ENCODE data around the gene MRPL52. TPM values are rescaled to one million over a fixed set of nuclear protein-coding genes. Genes with fewer than 3 reads are reported as not detected.
"Not testable (repeated sequence)": the region's sequence is repeated elsewhere in the genome, so short reads cannot be mapped to it uniquely, and the experiment has no call there.

The MRPL52 gene
- total RNA-seq, 2 experiments from 2014 or later = 108 to 119 TPM

DNA sequence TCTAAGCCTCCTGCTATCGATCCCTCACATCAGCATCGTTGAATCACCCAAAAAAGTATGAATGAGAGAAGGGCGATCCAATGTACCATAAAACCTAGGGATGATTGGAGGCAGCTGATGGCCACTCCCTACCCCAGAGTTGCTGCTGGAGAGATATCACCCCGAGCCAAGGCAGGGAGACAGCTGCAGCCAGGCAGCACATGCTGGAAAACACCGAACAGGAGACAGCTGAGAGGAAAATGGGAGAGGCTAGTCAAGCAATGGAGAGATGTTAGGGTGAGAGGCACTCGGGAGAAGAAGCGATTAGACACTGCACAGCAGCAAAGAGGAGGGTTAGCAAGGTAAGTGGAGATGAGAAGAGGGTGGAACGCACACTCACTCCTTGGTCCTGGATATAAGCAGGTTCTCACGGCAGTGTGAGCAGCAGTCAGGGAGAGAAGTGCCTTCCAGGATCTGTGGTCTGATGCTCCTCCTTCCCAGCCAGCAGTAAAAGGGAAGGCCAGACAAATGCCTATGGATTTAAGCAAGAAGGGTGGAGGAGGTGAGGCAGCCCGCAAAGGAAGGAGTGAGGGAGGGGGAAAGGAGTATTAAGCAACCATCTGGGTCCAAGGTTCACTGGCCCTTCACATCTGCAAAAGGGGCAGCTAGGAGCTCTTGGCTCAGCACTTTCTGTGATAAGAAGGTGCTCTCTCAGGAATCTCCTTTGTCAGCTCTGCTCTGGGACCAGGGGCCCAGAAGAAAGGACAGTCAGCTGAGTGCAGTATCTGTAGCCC is 14.6 kb upstream of the MRPL52 start, which contains the start of gene SLC7A7:
Gene SLC7A7, minus strand, starts transcription at position 495 of the 773 bp plus-strand sequence. CDS start 2,037 bp downstream, outside the sequence.
- no peak within 1 kb of the TSS for H3K27ac Mint-ChIP-seq
- POLR2A ChIA-PET = no interaction called here

DNA sequence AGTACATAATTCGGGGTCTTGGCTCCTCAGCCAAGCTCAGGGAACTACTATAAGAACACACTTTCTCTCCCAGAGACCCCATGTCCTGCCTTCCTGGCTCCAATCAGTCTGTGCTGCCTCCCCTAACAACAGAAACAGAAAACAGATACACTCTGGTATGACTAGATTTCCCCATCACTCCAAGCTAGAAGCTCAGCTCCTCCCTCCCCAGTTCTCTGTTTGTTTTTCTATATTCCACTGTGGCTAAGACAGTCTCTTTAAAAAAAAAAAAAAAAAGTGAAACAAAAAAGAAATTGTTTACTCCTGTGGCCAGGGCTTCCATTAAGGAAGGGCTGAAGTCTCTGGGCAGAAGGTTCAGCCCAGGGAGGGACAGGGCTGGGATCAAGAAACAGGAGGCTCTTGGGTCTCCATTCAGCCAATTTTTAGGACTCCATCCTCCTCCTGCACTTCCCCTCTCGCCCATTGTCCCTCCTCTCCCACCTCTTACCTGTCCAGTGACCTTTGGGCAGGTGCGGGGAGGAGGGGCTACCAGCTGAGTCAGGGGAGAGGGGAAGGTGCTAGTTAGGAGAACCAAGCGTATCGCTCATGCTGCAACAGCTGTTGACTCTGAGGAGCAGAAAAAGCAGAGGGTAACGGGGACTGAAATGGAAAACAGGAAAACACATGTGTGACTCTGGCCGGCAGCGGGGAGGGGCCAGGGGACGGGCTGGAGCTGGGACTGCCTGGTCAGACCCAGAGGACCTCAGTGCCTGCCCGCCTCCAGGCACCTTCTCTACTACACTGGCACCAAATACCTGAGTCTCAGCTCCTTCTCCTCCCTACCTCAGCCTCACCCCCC is 10.3 kb upstream of the MRPL52 start:
- no peaks in the 10 kb centered on the region for H3K9me3 Mint-ChIP-seq
- peaks cover 30% of the 10 kb centered on the region for H3K4me1 Mint-ChIP-seq
- POLR2A ChIA-PET = interaction anchor here (1.1 kb wide), 1 partner anchor 235 kb away, joined by 3 read pairs; no protein-coding TSS in a partner anchor
- no peak overlapping the region for H3K27ac Mint-ChIP-seq
- no peak overlapping the region for H3K4me3 Mint-ChIP-seq
- H3K36me3 Mint-ChIP-seq (ENCODE audit: low read depth) = no peaks in the 10 kb centered on the region
- CTCF ChIA-PET = interaction anchor here (0.7 to 2.8 kb wide), 12 partner anchors 10 to 261 kb away, joined by 3 to 20 read pairs (median 4); no protein-coding TSS in a partner anchor
- H3K27me3 Mint-ChIP-seq = peaks cover 19% of the 10 kb centered on the region
- DNase-seq = no peak

More for the DNA sequence above, 14.6 kb upstream of the MRPL52 start, which contains the start of gene SLC7A7:
- H3K9me3 Mint-ChIP-seq = no peaks in the 10 kb centered on the region
- peaks cover 24% of the 10 kb centered on the region for H3K4me1 Mint-ChIP-seq
- H3K4me3 Mint-ChIP-seq = no peak within 1 kb of the TSS
- DNase-seq = no peak
- CTCF ChIA-PET = interaction anchor here (1.0 to 1.7 kb wide), 2 partner anchors 58 to 259 kb away, joined by 3 read pairs; no protein-coding TSS in a partner anchor
- H3K36me3 Mint-ChIP-seq (ENCODE audit: low read depth) = no peaks in the 10 kb centered on the region
- H3K27me3 Mint-ChIP-seq = peaks cover 6% of the 10 kb centered on the region

DNA sequence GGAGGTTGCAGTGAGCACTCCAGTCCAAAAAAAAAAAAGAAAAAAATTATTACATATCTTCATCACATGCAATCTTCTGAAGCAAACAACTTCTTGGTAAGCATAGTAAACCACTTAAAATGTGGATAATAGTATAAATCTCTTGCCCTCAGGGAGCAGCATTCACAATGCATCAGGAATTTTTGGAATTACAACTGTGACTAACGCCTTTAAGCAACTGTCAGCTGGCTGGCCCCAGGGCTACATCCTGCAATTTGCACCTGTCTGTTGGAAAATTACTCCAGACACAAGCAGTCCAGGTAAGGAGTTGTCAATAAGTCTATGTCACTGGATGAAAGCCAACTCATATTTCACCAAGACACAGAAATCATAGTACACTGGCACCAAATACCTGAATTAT is 9.0 kb upstream of the MRPL52 start:
- no peak for DNase-seq
- POLR2A ChIA-PET = interaction anchor here (0.9 kb wide), 1 partner anchor 289 kb away, joined by 3 read pairs; no protein-coding TSS in a partner anchor
- Mint-ChIP-seq H3K9me3 (no peaks in the 10 kb centered on the region), H3K36me3 (ENCODE audit: low read depth) (no peaks in the 10 kb centered on the region), H3K4me3 (no peak overlapping the region), H3K4me1 (peaks cover 39% of the 10 kb centered on the region), H3K27ac (no peak overlapping the region), H3K27me3 (peaks cover 19% of the 10 kb centered on the region)
- CTCF ChIA-PET = interaction anchor here (1.0 to 7.5 kb wide), 7 partner anchors 32 to 264 kb away, joined by 3 to 195 read pairs (median 5); no protein-coding TSS in a partner anchor

DNA sequence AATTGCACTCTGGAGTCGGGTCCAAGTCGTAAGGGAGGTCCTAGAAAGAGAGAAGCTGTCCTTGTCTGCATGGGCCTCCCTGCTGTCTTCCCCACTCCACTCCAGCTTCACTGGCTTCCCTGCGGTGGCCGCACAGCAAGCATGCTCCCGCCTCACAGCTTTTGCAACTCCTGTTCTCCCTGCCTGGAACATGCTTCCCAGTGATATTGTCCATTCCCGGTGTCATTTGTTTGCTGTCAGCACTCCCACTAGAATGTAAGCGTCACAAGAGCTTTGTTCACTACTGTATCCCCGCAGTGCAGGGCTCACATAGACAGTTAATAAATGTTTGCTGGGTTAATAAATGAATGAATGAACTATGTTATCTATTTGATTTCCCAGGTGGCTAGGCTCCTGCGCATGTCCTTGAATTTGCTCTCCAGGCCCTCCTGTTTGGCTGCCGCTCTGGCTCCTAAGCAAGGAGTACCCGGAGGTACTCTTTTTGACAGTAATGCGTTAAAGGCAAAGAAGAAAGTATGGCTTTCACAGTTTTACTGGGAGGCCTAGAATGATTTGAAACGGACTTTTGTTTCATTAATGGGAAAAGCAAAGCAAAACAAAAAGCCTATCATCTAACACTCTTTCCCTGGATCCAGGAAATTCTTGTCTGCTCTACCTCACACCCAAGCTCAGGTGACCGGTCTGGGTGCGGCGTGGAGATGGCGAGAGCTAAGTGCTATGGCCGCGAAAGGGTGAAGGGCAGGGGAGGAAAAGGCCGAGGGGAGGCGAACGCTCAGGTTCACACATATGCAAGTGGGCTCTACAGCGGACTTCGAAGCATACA is 8.3 kb upstream of the MRPL52 start:
- no peak overlapping the region for H3K27ac Mint-ChIP-seq
- H3K4me1 Mint-ChIP-seq = peaks cover 36% of the 10 kb centered on the region
- peaks cover 19% of the 10 kb centered on the region for H3K27me3 Mint-ChIP-seq
- H3K9me3 Mint-ChIP-seq = no peaks in the 10 kb centered on the region
- H3K4me3 Mint-ChIP-seq = no peak overlapping the region
- H3K36me3 Mint-ChIP-seq (ENCODE audit: low read depth) = no peaks in the 10 kb centered on the region
- POLR2A ChIA-PET = interaction anchor here (0.9 kb wide), 1 partner anchor 290 kb away, joined by 3 read pairs; no protein-coding TSS in a partner anchor
- CTCF ChIA-PET = interaction anchor here (0.8 to 7.5 kb wide), 7 partner anchors 9 to 265 kb away, joined by 3 to 195 read pairs (median 4); no protein-coding TSS in a partner anchor
- no peak for DNase-seq

DNA sequence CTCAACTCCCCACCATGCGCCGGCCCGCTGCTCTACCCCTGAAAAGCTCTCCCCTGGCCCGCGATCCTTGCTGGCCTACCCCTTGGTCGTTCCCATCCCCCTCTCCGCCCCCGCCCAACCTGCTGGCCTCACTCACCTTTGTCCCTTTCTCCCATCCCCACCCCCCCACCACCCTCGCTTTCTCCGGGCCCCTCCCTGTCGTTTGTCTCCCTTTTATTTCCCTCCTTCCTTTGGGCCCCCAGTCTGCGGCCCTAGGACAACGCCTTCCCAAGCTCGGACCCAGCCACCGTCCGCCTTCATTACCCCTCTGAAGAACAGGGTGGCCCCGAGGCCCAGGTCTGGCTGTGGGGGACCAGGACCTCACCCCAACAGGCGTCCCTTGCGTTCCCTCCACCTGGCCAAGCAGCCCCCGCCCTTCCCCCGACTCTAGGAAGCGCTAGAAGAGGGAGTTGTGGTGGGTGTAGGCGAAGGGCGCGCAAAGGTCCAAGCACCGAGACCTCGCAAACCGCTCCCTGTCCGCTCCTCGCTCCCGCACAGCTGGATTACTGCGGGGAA is 7.6 kb upstream of the MRPL52 start:
- peak overlapping the region; percentile 35 for H3K4me3 Mint-ChIP-seq
- ChIA-PET CTCF (interaction anchor here (0.5 to 7.5 kb wide), 25 partner anchors 11 to 1273 kb away, joined by 3 to 195 read pairs (median 5); partner anchors contain the start of genes AJUBA and LRP10), POLR2A (interaction anchor here (1.0 to 2.3 kb wide), 6 partner anchors 32 to 160 kb away, joined by 3 to 10 read pairs (median 5); partner anchors contain the start of genes AJUBA, LRP10 and OXA1L)
- H3K36me3 Mint-ChIP-seq (ENCODE audit: low read depth) = no peaks in the 10 kb centered on the region
- H3K27me3 Mint-ChIP-seq = peaks cover 19% of the 10 kb centered on the region
- no peaks in the 10 kb centered on the region for H3K9me3 Mint-ChIP-seq
- DNase-seq = no peak
- peaks cover 36% of the 10 kb centered on the region for H3K4me1 Mint-ChIP-seq
- no peak overlapping the region for H3K27ac Mint-ChIP-seq

DNA sequence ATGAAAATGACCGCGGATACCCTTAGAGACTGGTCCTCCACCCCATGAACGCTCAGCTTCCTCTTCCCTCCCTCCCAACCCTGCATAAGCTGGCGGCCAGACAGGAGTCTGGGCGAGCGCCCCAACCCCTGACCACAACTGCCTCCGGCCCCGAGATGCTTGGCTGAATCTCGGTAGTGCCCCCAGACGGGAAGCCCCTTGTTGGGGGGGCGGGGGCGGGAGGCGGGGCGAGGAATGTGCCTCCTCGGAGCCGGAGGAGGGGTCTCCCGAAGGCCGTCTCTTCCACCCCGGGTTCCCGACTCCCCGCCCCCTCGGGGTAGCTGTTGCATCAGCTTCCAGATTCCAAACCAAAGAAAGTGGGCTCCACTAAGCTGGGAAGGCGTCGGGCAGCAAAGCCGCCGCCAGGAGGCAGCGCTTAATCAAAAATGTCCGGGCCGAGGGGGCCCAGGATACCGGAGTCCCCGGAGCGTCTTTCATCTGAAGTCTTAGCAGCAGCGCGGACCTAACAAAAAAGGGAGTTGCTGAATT is 7.1 kb upstream of the MRPL52 start:
- ChIA-PET CTCF (interaction anchor here (0.5 to 7.5 kb wide), 35 partner anchors 11 to 1273 kb away, joined by 3 to 195 read pairs (median 4); partner anchors contain the start of genes AJUBA, HAUS4, LRP10 and RBM23), POLR2A (interaction anchor here (0.9 to 2.3 kb wide), 13 partner anchors 28 to 253 kb away, joined by 3 to 10 read pairs (median 4); partner anchors contain the start of genes AJUBA, LRP10, OXA1L and PRMT5)
- H3K4me3 Mint-ChIP-seq = peak overlapping the region; percentile 39
- H3K27ac Mint-ChIP-seq = no peak overlapping the region
- peak; percentile 71 for DNase-seq
- peaks cover 36% of the 10 kb centered on the region for H3K4me1 Mint-ChIP-seq
- no peaks in the 10 kb centered on the region for H3K9me3 Mint-ChIP-seq
- no peaks in the 10 kb centered on the region for H3K36me3 Mint-ChIP-seq (ENCODE audit: low read depth)
- peaks cover 19% of the 10 kb centered on the region for H3K27me3 Mint-ChIP-seq

DNA sequence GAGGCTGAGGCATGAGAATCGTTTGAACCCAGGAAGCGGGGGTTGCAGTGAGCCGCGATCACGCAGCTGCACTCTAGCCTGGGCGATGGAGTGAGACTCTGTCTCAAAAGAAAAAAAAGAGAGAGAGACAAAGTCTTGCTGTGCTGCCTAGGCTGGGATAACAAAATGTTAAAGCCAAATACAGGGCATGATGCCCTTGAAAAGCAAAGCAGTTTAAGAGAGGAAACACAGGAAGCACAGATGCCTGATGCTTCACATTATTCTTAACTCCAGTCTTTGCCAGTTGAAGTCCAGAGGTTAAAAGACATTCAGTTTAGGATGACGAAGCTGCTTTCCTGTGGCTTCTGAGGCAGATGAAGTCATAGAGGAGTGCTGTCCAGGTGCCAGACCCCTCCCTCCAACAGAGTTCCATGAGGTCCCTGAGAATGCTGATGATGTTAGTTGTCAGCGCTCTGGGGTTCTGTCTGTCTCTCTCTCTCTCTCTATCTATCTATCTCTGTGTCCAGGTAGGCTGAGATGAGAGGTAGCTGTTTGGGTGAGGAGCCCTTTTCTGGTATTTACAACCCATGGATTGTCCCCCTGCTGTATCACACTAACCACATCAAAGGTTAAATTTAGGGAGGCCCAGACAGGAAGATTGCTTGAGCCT is 4.9 kb upstream of the MRPL52 start:
- ChIA-PET CTCF (interaction anchor here (0.6 to 7.5 kb wide), 12 partner anchors 9 to 521 kb away, joined by 3 to 195 read pairs (median 17); partner anchors contain the start of gene LRP10), POLR2A (interaction anchor here (0.6 kb wide), 1 partner anchor 59 kb away, joined by 3 read pairs; the partner anchor contains the start of gene OXA1L)
- Mint-ChIP-seq H3K4me3 (no peak overlapping the region), H3K9me3 (no peaks in the 10 kb centered on the region), H3K4me1 (peaks cover 34% of the 10 kb centered on the region), H3K27ac (peak overlapping the region; percentile 21), H3K36me3 (ENCODE audit: low read depth) (peaks cover 4% of the 10 kb centered on the region), H3K27me3 (peaks cover 18% of the 10 kb centered on the region)
- DNase-seq = no peak

DNA sequence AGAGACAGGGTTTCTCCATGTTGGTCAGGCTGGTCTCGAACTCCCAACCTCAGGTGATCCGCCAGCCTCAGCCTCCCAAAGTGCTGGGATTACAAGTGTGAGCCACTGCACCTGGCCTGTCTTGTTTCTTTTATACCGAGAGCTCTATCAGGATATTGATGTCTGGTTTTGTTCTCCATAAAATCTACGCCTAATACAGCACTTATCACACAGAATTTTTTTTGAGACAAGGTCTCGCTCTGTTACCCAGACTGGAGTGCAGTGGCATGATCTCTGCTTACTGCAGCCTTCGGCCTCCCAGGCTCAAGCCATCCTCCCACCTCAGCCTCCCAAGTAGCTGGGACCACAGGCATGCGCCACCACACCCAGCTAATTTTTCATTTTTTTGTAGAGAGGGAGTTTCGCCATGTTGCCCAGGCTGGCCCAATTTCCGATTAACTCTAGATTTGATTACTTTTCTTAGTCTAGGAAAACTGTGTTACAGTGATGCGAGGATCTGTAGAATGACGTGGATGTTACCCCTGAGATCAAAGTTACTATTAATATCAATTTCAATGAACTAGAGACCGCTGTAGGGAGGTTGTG is 519 bp upstream of the MRPL52 start:
- DNase-seq, H3K9me3 Mint-ChIP-seq, H3K27me3 Mint-ChIP-seq: not testable (repeated sequence)
- peak overlapping the region; percentile 87 for H3K4me3 Mint-ChIP-seq
- ChIA-PET POLR2A (interaction anchor here (0.9 to 2.7 kb wide), 12 partner anchors 22 to 264 kb away, joined by 3 to 23 read pairs (median 6); partner anchors contain the start of genes DAD1, HAUS4, LRP10 and OXA1L), CTCF (interaction anchor here (0.8 to 3.5 kb wide), 5 partner anchors 24 to 128 kb away, joined by 3 to 12 read pairs (median 4); partner anchors contain the start of genes HAUS4, LRP10 and PRMT5)
- H3K4me1 Mint-ChIP-seq = peaks cover 40% of the 10 kb centered on the region
- H3K36me3 Mint-ChIP-seq (ENCODE audit: low read depth) = peaks cover 23% of the 10 kb centered on the region
- H3K27ac Mint-ChIP-seq = peak overlapping the region; percentile 90

DNA sequence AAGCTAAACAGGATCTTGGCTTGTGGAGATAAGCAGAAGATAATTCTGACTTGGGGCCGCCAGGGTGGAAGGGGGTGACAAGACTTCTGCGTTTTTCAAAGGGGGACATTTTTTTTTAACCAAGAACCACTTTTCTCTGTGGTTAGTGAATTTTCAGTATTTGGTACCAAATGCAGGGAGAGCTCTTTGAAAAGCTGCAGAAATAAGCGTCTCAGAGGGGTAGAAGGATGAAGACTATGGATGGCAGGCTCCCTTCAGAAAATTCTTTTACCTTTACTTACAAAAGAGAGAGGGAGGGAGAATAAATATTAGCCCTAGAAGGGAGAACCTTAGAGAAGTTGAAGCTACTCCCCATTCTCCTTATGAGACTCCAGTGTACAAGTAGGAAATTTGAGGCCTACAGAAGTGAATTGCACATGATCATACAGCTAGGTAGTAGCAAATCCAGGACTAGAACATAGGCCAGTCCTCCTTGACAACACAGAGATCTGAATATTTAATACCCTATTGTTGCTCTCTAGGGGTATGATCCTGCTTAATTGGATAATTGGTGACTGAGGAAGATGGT is 840 bp downstream of the MRPL52 start:
- Mint-ChIP-seq H3K27ac (peak overlapping the region; percentile 90), H3K36me3 (ENCODE audit: low read depth) (peaks cover 35% of the 10 kb centered on the region), H3K27me3 (no peaks in the 10 kb centered on the region), H3K4me1 (peaks cover 30% of the 10 kb centered on the region), H3K4me3 (peak overlapping the region; percentile 87), H3K9me3 (no peaks in the 10 kb centered on the region)
- ChIA-PET CTCF (interaction anchor here (0.8 to 1.7 kb wide), 20 partner anchors 9 to 282 kb away, joined by 3 to 16 read pairs (median 4); partner anchors contain the start of genes DAD1, OXA1L and RBM23), POLR2A (interaction anchor here (0.6 to 2.7 kb wide), 28 partner anchors 8 to 548 kb away, joined by 3 to 23 read pairs (median 5); partner anchors contain the start of genes DAD1, HAUS4, LRP10 and OXA1L)
- DNase-seq = no peak

DNA sequence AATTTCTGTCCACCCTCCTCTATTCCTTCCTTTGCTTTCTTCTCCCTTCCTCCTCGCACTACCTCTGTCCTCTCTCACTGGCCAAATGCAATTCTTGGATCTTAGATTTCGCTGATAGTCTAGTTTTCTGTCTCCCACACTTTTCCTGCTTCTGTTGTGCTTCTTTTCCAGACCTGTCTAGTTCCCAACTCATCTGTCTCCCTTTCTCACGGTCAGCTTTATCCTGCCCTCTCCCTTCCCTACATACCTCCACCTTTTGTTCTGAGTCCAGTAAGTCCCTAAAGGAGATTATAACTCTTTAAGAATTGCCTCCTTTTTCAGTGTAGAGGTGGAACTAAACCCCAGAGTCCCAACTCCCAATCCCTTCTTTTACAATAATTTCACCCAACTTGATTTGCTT is 5.8 kb downstream of the MRPL52 start:
- CTCF ChIA-PET = interaction anchor here (1.2 to 6.4 kb wide), 3 partner anchors 12 to 23 kb away, joined by 3 to 62 read pairs (median 18); no protein-coding TSS in a partner anchor
- H3K27ac Mint-ChIP-seq = no peak overlapping the region
- no peak for DNase-seq
- peaks cover 40% of the 10 kb centered on the region for H3K36me3 Mint-ChIP-seq (ENCODE audit: low read depth)
- H3K27me3 Mint-ChIP-seq = peaks cover 15% of the 10 kb centered on the region
- H3K4me1 Mint-ChIP-seq = peaks cover 20% of the 10 kb centered on the region
- no peak overlapping the region for H3K4me3 Mint-ChIP-seq
- no peaks in the 10 kb centered on the region for H3K9me3 Mint-ChIP-seq
- POLR2A ChIA-PET = interaction anchor here (1.2 to 1.5 kb wide), 2 partner anchors 36 to 47 kb away, joined by 3 read pairs; partner anchors contain the start of gene LRP10

Measured in activated CD4-positive, alpha-beta memory T cell treated with anti-CD3 and anti-CD28 coated beads, Interleukin-2, amount 10 ng/mL, durations not matched to agents 7 days and 5 days (primary cell).